IMR-90 (cell line): Measurements from ENCODE around the gene SLC12A8. TPM values are rescaled to one million over a fixed set of nuclear protein-coding genes. Genes with fewer than 3 reads are reported as not detected.

Source experiments
- ATAC-seq: fragments of 200-7000 bp; cut with Tn5 transposase; 2 replicates; pipeline ENCODE4 v1.9.1; 2020; ENCODE audit warnings: low read depth, mild to moderate bottlenecking, moderate library complexity
- BruUV-seq: library from RNA; stranded (reverse); fragments of 400-500 nt; replicated peaks from 2 replicates; lab custom pipeline; 2021; lab: Mats Ljungman, UMichigan
- CTCF ChIA-PET: fragments of 300-600 bp; formaldehyde crosslinking; extraction: SDS; loops from one replicate; lab custom pipeline; 2021; ENCODE audit warnings: antibody characterized with exemption; lab: Yijun Ruan, JAX
- POLR2A ChIA-PET: fragments of 300-600 bp; sonication (Branson Sonifier 250); formaldehyde crosslinking; loops from one replicate; lab custom pipeline; 2022; ENCODE audit warnings: antibody characterized with exemption; ENCODE audit not compliant: unreplicated experiment; lab: Charles Lee
- DNase-seq: peaks from one replicate; pipeline ENCODE4 v3.0.0; 2013
- H2AFZ ChIP-seq: replicated peaks from 2 replicates; pipeline ENCODE3; 2013; ENCODE audit warnings: low read length, mild to moderate bottlenecking; ENCODE audit not compliant: poor library complexity
- H2AK5ac ChIP-seq: 2 replicates; pipeline ENCODE4 v1.6.1; 2013; ENCODE audit warnings: low read depth, low read length, inconsistent platforms
- H2AK9ac ChIP-seq: replicated peaks from 2 replicates; pipeline ENCODE3; 2013; ENCODE audit warnings: mild to moderate bottlenecking, low read depth, low read length, moderate library complexity; ENCODE audit not compliant: poor library complexity
- H2BK120ac ChIP-seq: 2 replicates; pipeline ENCODE4 v1.6.1; 2013; ENCODE audit warnings: low read depth, low read length, inconsistent platforms
- H2BK15ac ChIP-seq: 3 replicates; pipeline ENCODE4 v1.6.1; 2013; ENCODE audit warnings: low read depth, low read length, inconsistent platforms
- H2BK20ac ChIP-seq: 2 replicates; pipeline ENCODE4 v1.6.1; 2013; ENCODE audit warnings: low read depth, mild to moderate bottlenecking, inconsistent platforms, low read length, moderate library complexity
- H2BK5ac ChIP-seq: 2 replicates; pipeline ENCODE4 v1.6.1; 2013; ENCODE audit warnings: mild to moderate bottlenecking, low read depth, low read length, inconsistent platforms; ENCODE audit not compliant: poor library complexity, severe bottlenecking
- H3K14ac ChIP-seq: replicated peaks from 2 replicates; pipeline ENCODE4 v1.6.1; 2013; ENCODE audit warnings: low read depth, low read length, inconsistent platforms
- H3K18ac ChIP-seq: 2 replicates; pipeline ENCODE4 v1.6.1; 2013; ENCODE audit warnings: low read depth, low read length, control low read depth
- H3K23ac ChIP-seq: 2 replicates; pipeline ENCODE4 v1.6.1; 2013; ENCODE audit warnings: low read depth, low read length, inconsistent platforms
- H3K27ac ChIP-seq: 2 replicates; pipeline ENCODE4 v1.5.1; 2013; ENCODE audit warnings: mild to moderate bottlenecking, control low read depth, low read length; ENCODE audit not compliant: insufficient read depth
- H3K27me3 ChIP-seq: 2 replicates; pipeline ENCODE4 v1.6.1; 2013; ENCODE audit warnings: low read length; ENCODE audit not compliant: control insufficient read depth, insufficient read depth
- H3K36me3 ChIP-seq: 2 replicates; pipeline ENCODE4 v1.6.1; 2013; ENCODE audit warnings: low read length, mixed read lengths; ENCODE audit not compliant: control insufficient read depth, insufficient read depth
- H3K4ac ChIP-seq: 2 replicates; pipeline ENCODE4 v1.6.1; 2013; ENCODE audit warnings: low read depth, low read length, inconsistent platforms
- H3K4me1 ChIP-seq: 2 replicates; pipeline ENCODE4 v1.6.1; 2013; ENCODE audit warnings: low read length, mixed read lengths; ENCODE audit not compliant: control insufficient read depth, insufficient read depth
- H3K4me2 ChIP-seq: 2 replicates; pipeline ENCODE4 v1.6.1; 2013; ENCODE audit warnings: low read depth, mild to moderate bottlenecking, control low read depth, low read length, moderate library complexity
- H3K4me3 ChIP-seq: 2 replicates; pipeline ENCODE4 v1.5.1; 2013; ENCODE audit warnings: low read depth, mild to moderate bottlenecking, control low read depth, low read length, moderate library complexity; ENCODE audit not compliant: insufficient read depth
- H3K56ac ChIP-seq: 2 replicates; pipeline ENCODE4 v1.6.1; 2013; ENCODE audit warnings: low read length, inconsistent platforms; ENCODE audit not compliant: insufficient read depth; ENCODE audit errors: extremely low read depth
- H3K79me1 ChIP-seq, 2 experiments: 2 replicates each; pipeline ENCODE4 v1.6.1; 2013; ENCODE audit warnings: low read length in 2 of 2, inconsistent platforms in 1 of 2, low read depth in 1 of 2
- H3K9ac ChIP-seq: 2 replicates; pipeline ENCODE4 v1.6.1; 2013; ENCODE audit warnings: low read depth, low read length, control low read depth
- H3K9me1 ChIP-seq: 2 replicates; pipeline ENCODE4 v1.6.1; 2013; ENCODE audit warnings: low read length, inconsistent platforms; ENCODE audit not compliant: insufficient read depth
- H3K9me3 ChIP-seq: 2 replicates; pipeline ENCODE4 v1.6.1; 2013; ENCODE audit warnings: low read length; ENCODE audit not compliant: control insufficient read depth, insufficient read depth
- H4K20me1 ChIP-seq: 2 replicates; pipeline ENCODE4 v1.6.1; 2013; ENCODE audit warnings: low read length, inconsistent platforms; ENCODE audit not compliant: insufficient read depth
- H4K5ac ChIP-seq: 2 replicates; pipeline ENCODE4 v1.6.1; 2013; ENCODE audit warnings: mild to moderate bottlenecking, low read depth, low read length, control low read depth
- H4K8ac ChIP-seq, 2 experiments: 2 replicates each; pipeline ENCODE4 v1.6.1; 2013; ENCODE audit warnings: low read depth in 2 of 2, low read length in 2 of 2, control low read depth in 1 of 2, inconsistent platforms in 1 of 2
- H4K91ac ChIP-seq: 2 replicates; pipeline ENCODE4 v1.6.1; 2013; ENCODE audit warnings: low read depth, low read length, inconsistent platforms; ENCODE audit not compliant: insufficient read depth
- BHLHE40 ChIP-seq: fragments of 150-350 bp; IDR thresholded peaks from 2 replicates; pipeline ENCODE4 v1.6.1; 2016; ENCODE audit warnings: mild to moderate bottlenecking, low read depth, low read length
- CEBPB ChIP-seq: IDR thresholded peaks from 2 replicates; pipeline ENCODE4 v1.6.1; 2012; ENCODE audit warnings: low read depth, low read length, improper control_type of control experiment
- CHD1 ChIP-seq: IDR thresholded peaks from 2 replicates; pipeline ENCODE4 v1.6.1; 2012; ENCODE audit warnings: low read depth, low read length, improper control_type of control experiment
- FOS ChIP-seq: fragments of 150-350 bp; IDR thresholded peaks from 2 replicates; pipeline ENCODE4 v1.6.1; 2016; ENCODE audit warnings: low read depth, low read length
- MAFK ChIP-seq: IDR thresholded peaks from 2 replicates; pipeline ENCODE4 v1.6.1; 2012; ENCODE audit warnings: low read depth, low read length, improper control_type of control experiment
- MAZ ChIP-seq: IDR thresholded peaks from 2 replicates; pipeline ENCODE4 v1.6.1; 2012; ENCODE audit warnings: low read depth, mild to moderate bottlenecking, low read length, improper control_type of control experiment, moderate library complexity, borderline replicate concordance
- MXI1 ChIP-seq: IDR thresholded peaks from 2 replicates; pipeline ENCODE4 v1.6.1; 2012; ENCODE audit warnings: low read depth, mild to moderate bottlenecking, low read length, moderate library complexity, borderline replicate concordance
- POLR2A ChIP-seq: IDR thresholded peaks from 2 replicates; pipeline ENCODE4 v1.6.1; 2012; ENCODE audit warnings: mild to moderate bottlenecking, low read depth, low read length
- RCOR1 ChIP-seq: IDR thresholded peaks from 2 replicates; pipeline ENCODE4 v1.6.1; 2012; ENCODE audit warnings: mild to moderate bottlenecking, low read length, improper control_type of control experiment; ENCODE audit not compliant: insufficient replicate concordance
- WGBS, 2 experiments: methylation state at CpG; one replicate each; pipeline versions ENCODE4 v1.1.5 to v1.1.7; 2013; ENCODE audit warnings: missing lambda C conversion rate in 2 of 2; ENCODE audit not compliant: insufficient read length in 1 of 2; ENCODE audit errors: extremely low coverage in 2 of 2; 5-methylcytosine and 5-hydroxymethylcytosine counted together
- dilution Hi-C: fragments of 300-500 bp; cut with HindIII; formaldehyde crosslinking; loops from one replicate; pipeline ENCODE4 v1.14.3; 2018; ENCODE audit warnings: low sequenced_read_pairs; ENCODE audit not compliant: unreplicated experiment
- in situ Hi-C: fragments of 300-500 bp; cut with MboI; formaldehyde crosslinking; loops from 3 replicates; pipeline ENCODE4 v1.14.3; 2019; ENCODE audit warnings: low sequenced_read_pairs, inconsistent platforms, mixed read lengths
- intact Hi-C: fragments of 100-400 bp; cut with micrococcal nuclease; formaldehyde crosslinking; loops from 2 replicates; pipeline ENCODE4 v1.10.0; 2022
- polyA plus RNA-seq, 3 experiments: library from polyadenylated mRNA; depleted of rRNA; stranded (reverse); fragments of >200 nt; gene quantifications; 2 replicates each; pipeline ENCODE4 v1.2.3, GENCODE V29; 2012; ENCODE audit warnings: low replicate concordance in 1 of 3
- total RNA-seq: library from RNA; depleted of rRNA; stranded (reverse); fragments of >200 nt; gene quantifications from 2 replicates; pipeline ENCODE4 v1.2.3, GENCODE V29; 2012
- TF ChIP-seq, protein P1 (sequence below): fragments of 150-350 bp; IDR thresholded peaks from 2 replicates; pipeline ENCODE4 v1.6.1; 2017; ENCODE audit warnings: mild to moderate bottlenecking, antibody characterized with exemption, low read length, low read depth
- TF ChIP-seq, protein P2 (sequence below): conservative IDR thresholded peaks from 2 replicates; pipeline ENCODE4 v1.5.1; 2012; ENCODE audit warnings: mild to moderate bottlenecking, low read depth, low read length, improper control_type of control experiment

The SLC12A8 gene
- total and polyA plus RNA-seq, 2 of the 4 experiments (the other 2 are of a cell fraction) = 2.2 to 4.3 TPM

DNA sequence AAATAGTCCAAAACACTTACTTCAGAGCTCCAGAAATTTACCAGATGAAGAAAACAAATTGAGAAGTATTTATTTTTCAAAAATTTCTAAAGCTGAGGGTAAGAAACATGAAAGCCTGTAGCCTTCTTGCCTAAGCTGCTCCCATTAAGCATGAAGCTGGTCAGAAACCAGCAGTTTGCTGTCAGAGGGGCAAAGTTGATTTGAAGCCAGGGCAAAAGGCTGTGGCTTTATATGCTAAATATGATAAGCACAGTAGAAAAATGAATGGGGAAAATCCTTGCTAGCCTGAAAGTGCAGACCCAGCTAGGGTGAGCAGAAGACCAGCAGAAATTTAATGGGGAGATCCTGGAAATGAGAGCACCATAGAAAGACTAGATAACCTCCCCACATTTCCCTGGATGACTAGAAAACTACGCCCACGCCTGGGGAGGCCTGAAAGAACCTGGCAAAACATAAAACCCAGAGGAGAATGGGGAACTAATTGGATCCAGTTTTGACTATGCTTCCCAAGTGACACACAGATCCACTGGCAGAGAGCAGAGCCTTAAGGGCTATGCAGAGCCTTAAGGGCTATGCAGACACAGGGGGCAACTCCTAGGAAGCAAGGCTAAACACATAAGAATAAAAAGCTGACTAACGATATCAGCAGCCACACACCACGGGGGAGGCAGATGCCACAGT is 113.8 kb downstream of the SLC12A8 start:
- no peak overlapping the region for H2AK5ac ChIP-seq
- H3K27me3 ChIP-seq = no peaks in the 10 kb centered on the region
- ATAC-seq = peak; percentile 46; the same call in 1 of the 2 replicates
- H4K91ac ChIP-seq = no peak overlapping the region
- no peak overlapping the region for H2BK120ac ChIP-seq
- H3K4me2 ChIP-seq = no peak overlapping the region
- BruUV-seq = no TSS peak
- no peak overlapping the region for H2BK5ac ChIP-seq
- ChIA-PET POLR2A (no interaction called here), CTCF (no interaction called here)
- in situ Hi-C loops = no loop called here
- no peak overlapping the region for H3K9ac ChIP-seq
- H3K4ac ChIP-seq = no peak overlapping the region
- 0 out of 2 replicates have a peak, but pooled peaks cover 1% of the 10 kb centered on the region for H3K36me3 ChIP-seq
- no peak overlapping the region for H2AK9ac ChIP-seq
- H2BK15ac ChIP-seq = no peak overlapping the region
- dilution Hi-C loops = no loop called here
- H4K20me1 ChIP-seq = no peaks in the 10 kb centered on the region
- no peak for TF ChIP-seq CEBPB
- no peak for TF ChIP-seq MAZ
- TF ChIP-seq MAFK = no peak
- TF ChIP-seq BHLHE40 = no peak
- TF ChIP-seq CHD1 = no peak
- no peak for TF ChIP-seq POLR2A
- TF ChIP-seq FOS = no peak
- TF ChIP-seq, protein P1, sequence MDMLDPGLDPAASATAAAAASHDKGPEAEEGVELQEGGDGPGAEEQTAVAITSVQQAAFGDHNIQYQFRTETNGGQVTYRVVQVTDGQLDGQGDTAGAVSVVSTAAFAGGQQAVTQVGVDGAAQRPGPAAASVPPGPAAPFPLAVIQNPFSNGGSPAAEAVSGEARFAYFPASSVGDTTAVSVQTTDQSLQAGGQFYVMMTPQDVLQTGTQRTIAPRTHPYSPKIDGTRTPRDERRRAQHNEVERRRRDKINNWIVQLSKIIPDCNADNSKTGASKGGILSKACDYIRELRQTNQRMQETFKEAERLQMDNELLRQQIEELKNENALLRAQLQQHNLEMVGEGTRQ = no peak
- TF ChIP-seq, protein P2, sequence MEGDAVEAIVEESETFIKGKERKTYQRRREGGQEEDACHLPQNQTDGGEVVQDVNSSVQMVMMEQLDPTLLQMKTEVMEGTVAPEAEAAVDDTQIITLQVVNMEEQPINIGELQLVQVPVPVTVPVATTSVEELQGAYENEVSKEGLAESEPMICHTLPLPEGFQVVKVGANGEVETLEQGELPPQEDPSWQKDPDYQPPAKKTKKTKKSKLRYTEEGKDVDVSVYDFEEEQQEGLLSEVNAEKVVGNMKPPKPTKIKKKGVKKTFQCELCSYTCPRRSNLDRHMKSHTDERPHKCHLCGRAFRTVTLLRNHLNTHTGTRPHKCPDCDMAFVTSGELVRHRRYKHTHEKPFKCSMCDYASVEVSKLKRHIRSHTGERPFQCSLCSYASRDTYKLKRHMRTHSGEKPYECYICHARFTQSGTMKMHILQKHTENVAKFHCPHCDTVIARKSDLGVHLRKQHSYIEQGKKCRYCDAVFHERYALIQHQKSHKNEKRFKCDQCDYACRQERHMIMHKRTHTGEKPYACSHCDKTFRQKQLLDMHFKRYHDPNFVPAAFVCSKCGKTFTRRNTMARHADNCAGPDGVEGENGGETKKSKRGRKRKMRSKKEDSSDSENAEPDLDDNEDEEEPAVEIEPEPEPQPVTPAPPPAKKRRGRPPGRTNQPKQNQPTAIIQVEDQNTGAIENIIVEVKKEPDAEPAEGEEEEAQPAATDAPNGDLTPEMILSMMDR = no peak
- TF ChIP-seq MXI1 = no peak
- no peak for TF ChIP-seq RCOR1
- H3K9me1 ChIP-seq = peaks cover 3% of the 10 kb centered on the region; the same call in 1 of the 2 replicates
- H3K18ac ChIP-seq = no peak overlapping the region
- no peak for DNase-seq
- H3K56ac ChIP-seq = no peak overlapping the region
- 100% methylated on average over 1 of the region's 4 CpGs; no CpG with 5 or more reads in 1 of the 2 experiments for WGBS, 2 experiments
- no peak overlapping the region for H2BK20ac ChIP-seq
- H3K79me1 ChIP-seq = no peaks in the 10 kb centered on the region
- peaks cover 6% of the 10 kb centered on the region; the same call in 1 of the 2 replicates for H3K9me3 ChIP-seq
- 0 out of 2 replicates have a peak overlapping the region, but pooled peaks have one; percentile 39 for H3K14ac ChIP-seq
- no peak overlapping the region for H3K27ac ChIP-seq
- H3K4me3 ChIP-seq = no peak overlapping the region
- intact Hi-C loops = no loop called here
- no peaks in the 10 kb centered on the region for H3K4me1 ChIP-seq
- no peak overlapping the region for H2AFZ ChIP-seq
- H4K5ac ChIP-seq = no peak overlapping the region
- H3K23ac ChIP-seq = peak overlapping the region; percentile 43; the same call in 1 of the 2 replicates
- H4K8ac ChIP-seq = no peak overlapping the region
